Left ventricle myocardium inferior (tissue), 1 donor: ENCODE measurements around the gene CSNK1D. TPM values are rescaled to one million over a fixed set of nuclear protein-coding genes. Genes with fewer than 3 reads are reported as not detected.

ENCODE experiments used
- DNase-seq: peaks from one replicate; pipeline ENCODE4 v3.0.0-alpha.2; 2020
- H3K27ac ChIP-seq: fragments of 200-600 bp; replicated peaks from 2 replicates; pipeline ENCODE4 v1.8.0; 2021
- H3K27me3 ChIP-seq: fragments of 200-600 bp; 2 replicates; pipeline ENCODE4 v1.8.0; 2021; ENCODE audit warnings: low read depth
- H3K36me3 ChIP-seq: fragments of 200-600 bp; 2 replicates; pipeline ENCODE4 v1.8.0; 2021
- H3K4me1 ChIP-seq: fragments of 200-600 bp; 2 replicates; pipeline ENCODE4 v1.8.0; 2021
- H3K4me3 ChIP-seq: fragments of 200-600 bp; 2 replicates; pipeline ENCODE4 v1.8.0; 2021; ENCODE audit warnings: mild to moderate bottlenecking, moderate library complexity
- H3K9me3 ChIP-seq: fragments of 200-600 bp; replicated peaks from 2 replicates; pipeline ENCODE4 v1.8.0; 2021
- intact Hi-C: fragments of 100-400 bp; cut with micrococcal nuclease; formaldehyde crosslinking; loops from one replicate; pipeline ENCODE4 v1.11.0; 2022
- total RNA-seq: library from RNA; stranded (reverse); fragmentation: NEBNext Ultra II Directional; extraction: Animal tissue kit (Norgen Biotek cat#: 25700); gene quantifications from one replicate; pipeline ENCODE4 v1.2.1, GENCODE V29; 2021
- TF ChIP-seq, protein P1 (sequence below): fragments of 200-600 bp; IDR thresholded peaks from 2 replicates; pipeline ENCODE4 v1.8.0; 2021; ENCODE audit warnings: antibody characterized with exemption, mild to moderate bottlenecking, borderline replicate concordance
- donor health status: DM: no; HTN: yes; CAD: no; lungs with severe emphysema.

CSNK1D gene
- total RNA-seq, 1 donor from 2014 or later, result 61.8 TPM

DNA sequence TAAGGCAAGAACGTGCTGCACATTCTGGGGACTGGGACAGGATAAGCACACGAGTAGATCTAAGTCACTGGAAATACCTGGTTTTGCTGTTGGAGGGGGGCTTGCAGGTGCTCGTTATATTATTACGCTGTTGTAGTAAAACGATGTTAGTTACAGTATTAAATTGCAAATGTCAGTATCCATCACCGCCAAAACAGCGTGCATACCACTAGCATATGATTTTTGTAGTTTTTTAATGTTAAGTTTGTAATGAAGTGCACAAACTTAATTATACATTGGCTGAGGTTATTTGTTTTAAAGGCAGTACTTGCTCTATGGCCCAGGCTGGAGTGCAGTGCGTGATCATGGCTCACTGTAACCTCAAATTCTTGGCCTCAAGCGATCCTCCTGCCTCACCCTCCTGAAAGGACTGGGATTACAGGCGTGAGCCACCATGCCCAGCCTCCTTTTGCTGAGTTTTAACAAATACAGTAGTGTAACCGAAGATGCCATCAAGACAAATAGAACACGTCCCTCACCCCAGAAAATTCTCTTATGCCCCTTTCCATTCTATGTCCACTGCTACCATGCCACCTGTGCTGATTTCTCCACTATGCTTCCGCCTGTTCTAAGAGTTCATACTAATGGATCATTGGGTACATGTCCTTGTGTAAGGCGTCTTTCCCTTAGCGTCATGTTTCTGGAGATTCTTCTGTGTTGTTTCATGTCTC is 20.7 kb upstream of the CSNK1D start:
- H3K4me1 ChIP-seq, result peaks cover 59% of the 10 kb centered on the region
- H3K9me3 ChIP-seq, result no peaks in the 10 kb centered on the region
- intact Hi-C loops, result no loop called here
- DNase-seq, result no peak
- TF ChIP-seq, protein P1, sequence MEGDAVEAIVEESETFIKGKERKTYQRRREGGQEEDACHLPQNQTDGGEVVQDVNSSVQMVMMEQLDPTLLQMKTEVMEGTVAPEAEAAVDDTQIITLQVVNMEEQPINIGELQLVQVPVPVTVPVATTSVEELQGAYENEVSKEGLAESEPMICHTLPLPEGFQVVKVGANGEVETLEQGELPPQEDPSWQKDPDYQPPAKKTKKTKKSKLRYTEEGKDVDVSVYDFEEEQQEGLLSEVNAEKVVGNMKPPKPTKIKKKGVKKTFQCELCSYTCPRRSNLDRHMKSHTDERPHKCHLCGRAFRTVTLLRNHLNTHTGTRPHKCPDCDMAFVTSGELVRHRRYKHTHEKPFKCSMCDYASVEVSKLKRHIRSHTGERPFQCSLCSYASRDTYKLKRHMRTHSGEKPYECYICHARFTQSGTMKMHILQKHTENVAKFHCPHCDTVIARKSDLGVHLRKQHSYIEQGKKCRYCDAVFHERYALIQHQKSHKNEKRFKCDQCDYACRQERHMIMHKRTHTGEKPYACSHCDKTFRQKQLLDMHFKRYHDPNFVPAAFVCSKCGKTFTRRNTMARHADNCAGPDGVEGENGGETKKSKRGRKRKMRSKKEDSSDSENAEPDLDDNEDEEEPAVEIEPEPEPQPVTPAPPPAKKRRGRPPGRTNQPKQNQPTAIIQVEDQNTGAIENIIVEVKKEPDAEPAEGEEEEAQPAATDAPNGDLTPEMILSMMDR, result no peak
- no peaks in the 10 kb centered on the region for H3K36me3 ChIP-seq
- peak overlapping the region; percentile 96 for H3K4me3 ChIP-seq
- H3K27ac ChIP-seq, result peak overlapping the region; percentile 87
- H3K27me3 ChIP-seq, result no peaks in the 10 kb centered on the region

GRCh38 chr17:82292251-82293154 is 19.0 kb upstream of the CSNK1D start:
- Histone ChIP-seq H3K27ac (peak overlapping the region; percentile 98), H3K9me3 (no peaks in the 10 kb centered on the region), H3K4me3 (peak overlapping the region; percentile 96), H3K27me3 (no peaks in the 10 kb centered on the region), H3K36me3 (no peaks in the 10 kb centered on the region), H3K4me1 (peaks cover 59% of the 10 kb centered on the region)
- intact Hi-C loops, result no loop called here
- peak; percentile 96 for DNase-seq
- TF ChIP-seq, protein P1, result no peak

DNA sequence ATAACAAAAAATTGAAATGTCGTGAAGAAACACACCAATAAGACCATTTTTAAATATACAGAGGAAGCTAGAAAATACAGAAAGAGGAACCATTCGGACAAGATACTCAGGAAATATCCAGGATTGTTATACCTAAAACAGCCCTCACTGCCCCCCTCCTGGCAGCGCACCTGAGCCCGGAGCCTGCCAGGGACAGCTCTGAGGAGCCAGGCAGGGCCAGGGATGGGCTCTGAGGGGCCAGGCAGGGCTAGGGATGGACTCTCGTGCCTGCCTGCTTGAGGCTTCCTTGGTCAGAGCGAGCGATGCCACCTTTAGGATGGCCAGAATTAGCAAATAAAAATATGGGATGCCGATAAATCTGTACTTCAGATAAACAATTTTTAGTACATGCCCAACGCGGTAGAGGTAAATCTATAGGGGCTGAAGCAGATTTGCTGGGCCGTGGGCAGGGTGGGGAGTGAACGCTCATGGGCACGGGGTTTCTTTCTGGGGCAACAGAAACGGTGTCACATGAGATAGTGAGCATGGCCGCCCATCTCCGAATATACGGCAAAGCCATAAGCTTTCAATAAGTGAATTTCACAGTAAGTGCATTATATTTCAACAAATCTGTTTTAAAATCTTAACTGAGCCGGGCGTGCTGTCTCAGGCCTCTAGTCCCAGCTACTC is 18.2 kb upstream of the CSNK1D start:
- peak overlapping the region; percentile 96 for H3K4me3 ChIP-seq
- no peaks in the 10 kb centered on the region for H3K27me3 ChIP-seq
- H3K4me1 ChIP-seq, result peaks cover 59% of the 10 kb centered on the region
- no peaks in the 10 kb centered on the region for H3K9me3 ChIP-seq
- TF ChIP-seq, protein P1, result no peak
- DNase-seq, result no peak
- H3K27ac ChIP-seq, result peak overlapping the region; percentile 98
- no peaks in the 10 kb centered on the region for H3K36me3 ChIP-seq
- intact Hi-C loops, result no loop called here

DNA sequence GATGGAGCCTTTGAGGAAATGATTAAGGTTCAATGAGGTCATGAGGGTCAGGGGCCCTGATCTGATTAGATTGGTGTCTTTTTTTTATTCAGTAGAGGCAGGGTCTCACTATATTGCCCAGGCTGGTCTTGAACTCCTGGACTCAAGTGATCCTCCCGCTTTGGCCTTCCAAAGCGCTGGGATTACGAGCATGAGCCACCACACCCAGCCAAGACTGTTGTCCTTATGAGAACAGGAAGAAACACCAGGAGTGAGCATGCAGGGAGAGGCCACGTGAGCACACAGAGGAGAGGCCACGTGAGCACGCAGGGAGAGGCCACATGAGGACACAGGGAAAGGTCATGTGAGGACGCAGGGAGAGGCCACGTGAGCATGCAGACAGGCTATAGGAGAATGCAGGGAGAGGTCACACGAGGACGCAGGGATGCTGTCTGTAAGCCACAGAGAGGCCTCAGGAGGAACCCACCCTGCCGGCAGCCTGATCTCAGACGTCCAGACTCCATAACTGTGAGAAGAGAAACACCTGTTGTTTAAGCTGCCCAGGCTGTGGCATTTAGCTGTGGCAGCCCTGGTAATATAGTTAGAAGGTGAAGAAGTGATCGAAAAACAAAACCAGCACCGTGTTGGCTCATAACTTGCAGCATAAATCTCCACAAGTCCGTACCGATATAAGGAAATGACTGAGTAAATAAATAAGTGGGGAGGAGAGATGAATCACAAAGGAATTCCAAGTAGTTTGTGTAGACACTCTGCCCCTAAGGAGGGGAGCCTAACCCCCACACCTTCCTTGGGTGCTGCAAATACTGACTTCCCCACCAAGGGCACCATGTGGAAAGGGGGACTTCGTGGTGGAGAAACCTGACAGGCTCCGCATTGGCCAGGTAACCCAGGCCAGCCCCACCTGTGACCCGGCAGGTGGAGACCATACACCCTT is 14.6 kb upstream of the CSNK1D start:
- TF ChIP-seq, protein P1, result no peak
- Histone ChIP-seq H3K27ac (peak overlapping the region; percentile 84), H3K4me3 (no peak overlapping the region), H3K9me3 (no peaks in the 10 kb centered on the region), H3K36me3 (no peaks in the 10 kb centered on the region), H3K27me3 (no peaks in the 10 kb centered on the region), H3K4me1 (peaks cover 47% of the 10 kb centered on the region)
- intact Hi-C loops, result no loop called here
- DNase-seq, result peak; percentile 83
